ENCODE results near the gene SPTLC1.

The SPTLC1 gene

GRCh38 chr9:92095236-92095635 is 20.0 kb downstream of the SPTLC1 start:
- DNase-seq (ENCODE audit: low spot score) = no peak

GRCh38 chr9:92094655-92095054 is 20.6 kb downstream of the SPTLC1 start:
- no peak for DNase-seq (ENCODE audit: low spot score)

GRCh38 chr9:92077888-92078287 is 37.3 kb downstream of the SPTLC1 start:
- no peak for DNase-seq (ENCODE audit: low spot score)

GRCh38 chr9:92071634-92072033 is 43.6 kb downstream of the SPTLC1 start:
- DNase-seq (ENCODE audit: low spot score) = no peak

- DNase-seq (ENCODE audit: low spot score) = no peak
Measured at GRCh38 chr9:92066168-92066567, 49.0 kb downstream of the SPTLC1 start.

- DNase-seq (ENCODE audit: low spot score) = peak; percentile 27
Measured at GRCh38 chr9:92064711-92065110, 50.5 kb downstream of the SPTLC1 start.

GRCh38 chr9:92061184-92061583 is 54.0 kb downstream of the SPTLC1 start:
- no peak for DNase-seq (ENCODE audit: low spot score)

- DNase-seq (ENCODE audit: low spot score) = no peak
Measured at GRCh38 chr9:92059661-92060060, 55.6 kb downstream of the SPTLC1 start.

- DNase-seq (ENCODE audit: low spot score) = no peak
Measured at GRCh38 chr9:92058723-92059444, 56.3 kb downstream of the SPTLC1 start.

- no peak for DNase-seq (ENCODE audit: low spot score)
Measured at GRCh38 chr9:92058026-92058425, 57.2 kb downstream of the SPTLC1 start.

- no peak for DNase-seq (ENCODE audit: low spot score)
Measured at GRCh38 chr9:92057226-92057625, 58.0 kb downstream of the SPTLC1 start.

GRCh38 chr9:92055624-92056023 is 59.6 kb downstream of the SPTLC1 start:
- DNase-seq (ENCODE audit: low spot score) = no peak

GRCh38 chr9:92048924-92049625 is 66.1 kb downstream of the SPTLC1 start:
- no peak for DNase-seq (ENCODE audit: low spot score)

- DNase-seq (ENCODE audit: low spot score) = no peak
Measured at GRCh38 chr9:92047500-92047899, 67.7 kb downstream of the SPTLC1 start.

GRCh38 chr9:92046676-92047075 is 68.5 kb downstream of the SPTLC1 start:
- DNase-seq (ENCODE audit: low spot score) = no peak

- no peak for DNase-seq (ENCODE audit: low spot score)
Measured at GRCh38 chr9:92044936-92045335, 70.3 kb downstream of the SPTLC1 start.

- no peak for DNase-seq (ENCODE audit: low spot score)
Measured at GRCh38 chr9:92043002-92043401, 72.2 kb downstream of the SPTLC1 start.

- DNase-seq (ENCODE audit: low spot score) = no peak
Measured at GRCh38 chr9:92042260-92042659, 73.0 kb downstream of the SPTLC1 start.

GRCh38 chr9:92036756-92037155 is 78.5 kb downstream of the SPTLC1 start:
- no peak for DNase-seq (ENCODE audit: low spot score)

GRCh38 chr9:92036411-92036746 is 78.8 kb downstream of the SPTLC1 start:
- no peak for DNase-seq (ENCODE audit: low spot score)

GRCh38 chr9:92035687-92036410 is 79.4 kb downstream of the SPTLC1 start:
- peak; percentile 58 for DNase-seq (ENCODE audit: low spot score)

- DNase-seq (ENCODE audit: low spot score) = no peak
Measured at GRCh38 chr9:92035146-92035545, 80.1 kb downstream of the SPTLC1 start.

GRCh38 chr9:92033991-92034390 is 81.2 kb downstream of the SPTLC1 start:
- DNase-seq (ENCODE audit: low spot score) = no peak

Measured in AG20443 (cell line).